ENCODE data around the gene SH2D4B.

Gene SH2D4B

DNA sequence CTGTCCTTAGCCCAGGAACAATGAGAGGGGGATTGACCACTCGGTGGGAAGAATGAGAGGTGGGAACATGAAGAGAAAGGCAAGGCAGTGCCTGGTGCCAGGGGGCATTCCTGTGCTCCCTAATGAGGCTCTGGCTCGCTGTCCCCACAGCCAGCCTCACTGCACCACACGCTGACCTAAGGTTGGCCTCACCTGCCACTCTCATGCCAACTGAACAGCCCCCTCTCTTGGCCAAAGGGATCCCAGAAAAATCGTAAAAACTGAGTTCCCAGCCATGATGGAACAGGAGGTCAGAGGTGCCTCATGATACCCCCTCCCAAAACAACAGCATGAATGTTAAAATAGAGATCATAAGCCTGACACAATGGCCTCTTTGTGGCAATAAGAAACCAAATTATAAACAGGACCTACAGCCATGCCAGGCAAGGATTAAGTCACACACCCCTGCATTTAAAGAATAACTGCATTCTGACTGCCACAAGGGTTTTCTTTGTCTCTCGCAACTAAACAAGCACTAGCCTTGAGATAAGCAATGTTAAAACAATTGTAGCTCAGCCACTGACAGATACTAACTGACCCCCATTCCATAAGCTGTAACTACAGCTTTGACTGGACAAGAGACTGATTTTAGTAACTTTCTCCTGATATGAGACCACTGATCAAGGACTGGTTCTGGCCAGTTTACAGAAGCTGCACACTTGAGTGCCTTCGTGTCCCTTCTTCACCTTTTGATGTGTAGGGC, 149.2 kb downstream of the SH2D4B start:
- no peak for DNase-seq (ENCODE audit: low spot score)

DNA sequence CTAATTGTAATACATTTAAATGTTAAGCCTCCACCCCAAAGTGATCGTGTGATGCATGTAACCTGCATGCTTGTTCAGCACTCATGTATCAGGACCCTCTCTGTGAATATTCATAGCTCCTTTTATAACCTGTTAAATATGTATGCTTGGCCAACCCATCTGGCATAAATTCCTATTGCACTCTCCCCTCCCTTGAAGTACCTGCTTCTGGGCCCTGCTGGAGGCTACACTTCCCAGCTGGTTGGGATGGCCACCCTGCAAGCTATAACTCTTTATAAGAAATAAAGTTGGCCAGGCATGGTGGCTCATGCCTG, 149.7 kb downstream of the SH2D4B start:
- DNase-seq (ENCODE audit: low spot score) = no peak

DNA sequence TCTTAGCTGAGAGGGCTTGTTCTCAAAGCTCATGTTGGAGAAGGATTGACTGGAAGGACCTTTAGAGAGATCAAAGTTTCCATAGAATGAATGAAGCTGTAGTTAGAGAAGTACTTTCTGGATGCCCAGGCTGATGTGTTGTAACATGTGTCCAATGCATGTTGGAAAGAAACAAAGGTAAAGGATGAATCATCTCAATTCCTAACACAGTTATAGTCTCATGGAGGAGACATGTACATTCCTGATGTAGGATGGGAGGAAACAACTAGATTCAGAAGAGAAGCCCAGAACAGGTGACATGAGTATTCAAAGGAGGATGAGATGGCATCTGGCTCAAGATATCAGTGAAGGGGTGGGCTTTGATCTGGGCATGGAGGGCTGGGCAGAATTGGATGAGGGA, 152.7 kb downstream of the SH2D4B start:
- no peak for DNase-seq (ENCODE audit: low spot score)

DNA sequence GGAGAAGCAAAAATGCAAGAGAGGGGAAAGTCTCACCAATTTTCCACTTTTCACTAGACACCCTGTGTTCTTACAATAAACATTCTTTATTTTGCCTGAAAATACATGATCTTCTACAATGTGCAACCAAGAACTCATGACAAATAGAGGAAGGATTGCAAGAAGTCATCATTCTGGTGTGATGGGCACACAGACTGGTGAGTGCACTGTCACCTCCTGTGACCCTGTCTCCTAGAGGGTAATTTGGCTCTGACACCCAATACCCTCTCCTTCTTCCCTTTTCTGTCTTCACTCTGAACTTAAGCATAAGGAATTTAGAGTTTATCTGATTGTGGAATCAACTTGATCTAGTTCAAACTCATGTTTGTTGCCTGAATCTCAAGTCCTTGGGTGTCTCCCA, 153.7 kb downstream of the SH2D4B start:
- no peak for DNase-seq (ENCODE audit: low spot score)

- no peak for DNase-seq (ENCODE audit: low spot score)
Observed at GRCh38 chr10:80693565-80693964, 155.9 kb downstream of the SH2D4B start.

DNA sequence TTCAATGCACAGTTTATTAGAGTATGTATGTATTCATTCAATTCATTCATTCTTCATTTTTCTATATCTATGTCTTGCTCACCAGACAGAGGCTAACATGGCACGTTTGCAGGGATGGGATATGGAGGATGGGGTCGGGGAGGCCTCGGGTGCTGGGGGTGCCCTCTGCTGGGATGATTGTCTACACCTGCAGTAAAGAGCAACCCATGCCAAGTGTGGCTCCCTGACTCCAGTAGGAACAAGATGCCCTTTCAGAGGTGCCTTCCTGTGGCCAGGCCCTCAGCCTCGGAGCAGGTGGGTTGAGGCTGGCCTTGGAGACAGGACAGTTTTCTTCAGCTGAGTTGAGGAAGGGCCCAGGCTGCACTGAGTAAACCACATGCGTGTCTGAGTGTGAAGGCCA, 157.2 kb downstream of the SH2D4B start:
- DNase-seq (ENCODE audit: low spot score) = no peak

Measured in GM03348 (cell line).